K562 (cell line): ENCODE results near the gene LARP6.

Experiments used
- POLR2A ChIP-seq: fragments of 450-650 bp; conservative IDR thresholded peaks from 2 replicates; pipeline ENCODE4 v1.6.1; 2016
- USF1 ChIP-seq: sonication (generic); formaldehyde crosslinking; IDR thresholded peaks from 2 replicates; pipeline ENCODE4 v1.9.0; 2022; ENCODE audit warnings: mild to moderate bottlenecking, missing genetic modification reagents
- ZNF133 ChIP-seq: fragments of 250-450 bp; sonication (Bioruptor Pico); IDR thresholded peaks from 2 replicates; pipeline ENCODE4 v1.4.0; 2020; ENCODE audit warnings: mild to moderate bottlenecking

GRCh38 chr15:70857562-70858285 is 3.8 kb upstream of the LARP6 start:
- no peak for TF ChIP-seq ZNF133 (CRISPR knock-in tag)
- no peak for TF ChIP-seq USF1 (CRISPR knock-in tag)
- TF ChIP-seq POLR2A, result no peak
